Measurements from ENCODE around the gene ST14.

DNA sequence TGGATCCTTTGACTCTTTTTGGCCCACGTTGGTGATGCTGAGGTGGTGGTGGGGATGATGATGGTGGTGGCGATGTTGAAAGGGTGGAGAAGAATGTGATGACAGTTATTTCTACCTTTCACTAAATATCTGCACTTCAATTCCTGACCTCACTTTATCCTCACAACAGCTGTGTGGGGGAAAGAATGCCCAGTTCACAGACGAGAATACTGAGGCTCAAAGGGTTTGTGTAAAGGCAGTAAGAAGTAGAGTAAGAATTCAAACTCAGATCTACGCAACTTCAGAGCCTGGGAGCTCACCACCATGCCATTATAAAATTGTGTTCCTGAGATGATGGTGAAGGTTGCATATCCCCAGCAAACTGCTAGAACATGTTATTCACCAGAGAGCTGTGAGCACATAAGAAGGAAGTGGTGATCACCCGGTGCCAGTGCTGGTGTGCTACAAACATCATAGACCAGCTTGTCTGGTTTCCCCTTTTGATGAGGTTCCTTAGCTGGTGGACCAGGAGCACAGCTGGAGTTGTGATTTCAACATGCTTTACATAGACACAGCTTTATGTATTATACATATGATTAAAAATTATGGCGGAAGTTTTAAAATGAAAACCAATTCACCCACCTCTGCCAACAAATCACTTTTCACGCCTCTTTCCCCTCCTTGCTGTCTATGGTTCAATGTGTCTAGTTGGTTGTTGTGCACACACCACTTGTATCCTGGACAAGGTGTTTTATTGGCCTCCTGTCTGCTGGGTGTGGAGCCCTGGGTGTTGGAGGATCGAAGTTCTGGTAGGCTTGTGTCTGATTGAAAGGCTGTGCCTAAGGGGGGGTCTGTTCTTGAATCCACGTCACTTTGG is 6.2 kb downstream of the ST14 start:
- TF ChIP-seq EP300 (IDR thresholded peaks at IDR 0.05) = no peak
- TF ChIP-seq, protein P1, sequence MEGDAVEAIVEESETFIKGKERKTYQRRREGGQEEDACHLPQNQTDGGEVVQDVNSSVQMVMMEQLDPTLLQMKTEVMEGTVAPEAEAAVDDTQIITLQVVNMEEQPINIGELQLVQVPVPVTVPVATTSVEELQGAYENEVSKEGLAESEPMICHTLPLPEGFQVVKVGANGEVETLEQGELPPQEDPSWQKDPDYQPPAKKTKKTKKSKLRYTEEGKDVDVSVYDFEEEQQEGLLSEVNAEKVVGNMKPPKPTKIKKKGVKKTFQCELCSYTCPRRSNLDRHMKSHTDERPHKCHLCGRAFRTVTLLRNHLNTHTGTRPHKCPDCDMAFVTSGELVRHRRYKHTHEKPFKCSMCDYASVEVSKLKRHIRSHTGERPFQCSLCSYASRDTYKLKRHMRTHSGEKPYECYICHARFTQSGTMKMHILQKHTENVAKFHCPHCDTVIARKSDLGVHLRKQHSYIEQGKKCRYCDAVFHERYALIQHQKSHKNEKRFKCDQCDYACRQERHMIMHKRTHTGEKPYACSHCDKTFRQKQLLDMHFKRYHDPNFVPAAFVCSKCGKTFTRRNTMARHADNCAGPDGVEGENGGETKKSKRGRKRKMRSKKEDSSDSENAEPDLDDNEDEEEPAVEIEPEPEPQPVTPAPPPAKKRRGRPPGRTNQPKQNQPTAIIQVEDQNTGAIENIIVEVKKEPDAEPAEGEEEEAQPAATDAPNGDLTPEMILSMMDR (IDR thresholded peaks at IDR 0.05) = no peak
- TF ChIP-seq POLR2A (IDR thresholded peaks at IDR 0.05) = no peak
